Measurements from ENCODE around the gene TMUB2.

The TMUB2 gene

GRCh38 chr17:44220213-44221083, 33.7 kb downstream of the TMUB2 start (continued):
- TF ChIP-seq AEBP2 (tag by site-specific recombination; IDR thresholded peaks at IDR 0.05; ENCODE audit: borderline replicate concordance): no peak
- TF ChIP-seq GLIS2 (tag by site-specific recombination; IDR thresholded peaks at IDR 0.05): peak; percentile 81
- TF ChIP-seq ZNF335 (tag by site-specific recombination; conservative IDR thresholded peaks at IDR 0.05): peak; percentile 83
- no peak for TF ChIP-seq ZNF777 (tag by site-specific recombination; IDR thresholded peaks at IDR 0.05; ENCODE audit: borderline replicate concordance)
- 0 out of 2 replicates have a peak, but pooled peaks have one; percentile 18 for TF ChIP-seq KLF1 (tag by site-specific recombination; IDR thresholded peaks at IDR 0.05)
- peak; percentile 23; the same call in 1 of the 2 replicates for TF ChIP-seq ZIC2 (tag by site-specific recombination; IDR thresholded peaks at IDR 0.05)
- TF ChIP-seq ZNF2 (tag by site-specific recombination; IDR thresholded peaks at IDR 0.05): peak; percentile 78
- peak; percentile 38 for TF ChIP-seq ZNF629 (tag by site-specific recombination; IDR thresholded peaks at IDR 0.05)
- 0 out of 2 replicates have a peak, but pooled peaks have one; percentile 36 for TF ChIP-seq ZNF837 (tag by site-specific recombination; IDR thresholded peaks at IDR 0.05)
- peak; percentile 75 for TF ChIP-seq ZBTB26 (tag by site-specific recombination; optimal IDR thresholded peaks at IDR 0.05)
- no peak for TF ChIP-seq ZNF549 (tag by site-specific recombination; IDR thresholded peaks at IDR 0.05)
- TF ChIP-seq ZBTB20 (tag by site-specific recombination; IDR thresholded peaks at IDR 0.05): peak; percentile 95
- TF ChIP-seq ZNF341 (tag by site-specific recombination; IDR thresholded peaks at IDR 0.05; ENCODE audit: low read depth): peak; percentile 46; the same call in 1 of the 2 replicates
- TF ChIP-seq ZNF639 (tag by site-specific recombination; IDR thresholded peaks at IDR 0.05): 0 out of 2 replicates have a peak, but pooled peaks have one; percentile 73
- peak; percentile 94 for TF ChIP-seq ZBTB8A (tag by site-specific recombination; IDR thresholded peaks at IDR 0.05)
- TF ChIP-seq ZNF175 (tag by site-specific recombination; IDR thresholded peaks at IDR 0.05): no peak
- TF ChIP-seq ZNF76 (tag by site-specific recombination; IDR thresholded peaks at IDR 0.05; ENCODE audit: borderline replicate concordance, low read depth): peak; percentile 74
- peak; percentile 91 for TF ChIP-seq ZBTB17 (tag by site-specific recombination; IDR thresholded peaks at IDR 0.05)
- TF ChIP-seq GLIS1 (tag by site-specific recombination; IDR thresholded peaks at IDR 0.05): peak; percentile 72
- peak; percentile 93 for TF ChIP-seq ZBTB10 (tag by site-specific recombination; IDR thresholded peaks at IDR 0.05)
- 0 out of 2 replicates have a peak, but pooled peaks have one; percentile 29 for TF ChIP-seq ZFP69B (tag by site-specific recombination; IDR thresholded peaks at IDR 0.05)
- peak; percentile 36; the same call in 1 of the 2 replicates for TF ChIP-seq ZXDB (tag by site-specific recombination; IDR thresholded peaks at IDR 0.05)
- peak; percentile 23; the same call in 1 of the 2 replicates for TF ChIP-seq WT1 (tag by site-specific recombination; IDR thresholded peaks at IDR 0.05)
- TF ChIP-seq CTCF (tag by site-specific recombination; IDR thresholded peaks at IDR 0.05): peak; percentile 48
- 0 out of 2 replicates have a peak, but pooled peaks have one; percentile 11 for TF ChIP-seq PRDM4 (tag by site-specific recombination; IDR thresholded peaks at IDR 0.05)
- TF ChIP-seq ZNF391 (tag by site-specific recombination; IDR thresholded peaks at IDR 0.05; ENCODE audit: borderline replicate concordance, low read depth): peak; percentile 76; the same call in 1 of the 2 replicates
- no peak for TF ChIP-seq ZNF670 (tag by site-specific recombination; IDR thresholded peaks at IDR 0.05; ENCODE audit: low read depth)
- no peak for TF ChIP-seq ZNF596 (tag by site-specific recombination; IDR thresholded peaks at IDR 0.05)

Measured in HEK293 (cell line).